Gastrocnemius medialis (tissue), 4 donors: ENCODE data around the gene VPS54. TPM values are rescaled to one million over a fixed set of nuclear protein-coding genes. Genes with fewer than 3 reads are reported as not detected.

Source experiments
- ATAC-seq, 2 donors: fragments of 150-250 bp; one replicate each; pipeline ENCODE4 v1.9.1; 2016
- DNase-seq, 2 donors: peaks; one replicate each; pipeline ENCODE4 v3.0.0-alpha.2; 2019
- H3K27ac ChIP-seq, 4 donors: fragments of 200-600 bp; sonication (generic); 1 replicate in 1 of 4; 2 replicates in 3 of 4; pipeline ENCODE4 v1.5.1; 2016 to 2018; ENCODE audit warnings: mild to moderate bottlenecking in 2 of 4, moderate library complexity in 1 of 4
- H3K27me3 ChIP-seq, 3 donors: fragments of 200-600 bp; sonication (generic) in 2 of 3; 1 replicate in 1 of 3; 2 replicates in 2 of 3; pipeline versions ENCODE4 v1.5.1 to v1.6.0; 2016 to 2019; ENCODE audit warnings: mild to moderate bottlenecking in 1 of 3, moderate library complexity in 1 of 3
- H3K36me3 ChIP-seq, 2 donors: fragments of 200-600 bp; sonication (generic) in 1 of 2; one replicate each; pipeline ENCODE4 v1.5.1; 2017 to 2018
- H3K4me1 ChIP-seq, 2 donors: fragments of 200-600 bp; sonication (generic) in 1 of 2; one replicate each; pipeline ENCODE4 v1.5.1; 2016 to 2017; ENCODE audit warnings: mild to moderate bottlenecking in 2 of 2
- H3K4me3 ChIP-seq, 4 donors: fragments of 200-600 bp; sonication (generic) in 3 of 4; 1 replicate in 1 of 4; 2 replicates in 3 of 4; pipeline ENCODE4 v1.5.1; 2016 to 2019; ENCODE audit warnings: mild to moderate bottlenecking in 2 of 4
- H3K9me3 ChIP-seq, 3 donors: fragments of 200-600 bp; sonication (generic) in 2 of 3; 1 replicate in 1 of 3; 2 replicates in 2 of 3; pipeline ENCODE4 v1.5.1; 2016 to 2019
- CTCF ChIP-seq, 5 experiments: fragments of 450-650 bp in 3 of 5; fragments of 200-600 bp in 2 of 5; sonication (generic) in 2 of 5; IDR thresholded peaks in 4 of 5; conservative IDR thresholded peaks in 1 of 5; 1 replicate in 4 of 5; 2 replicates in 1 of 5; pipeline ENCODE4 v1.5.1; 2016 to 2019; ENCODE audit warnings: antibody characterized with exemption in 5 of 5, mild to moderate bottlenecking in 3 of 5, moderate library complexity in 3 of 5
- POLR2A ChIP-seq, 2 donors: fragments of 450-650 bp; IDR thresholded peaks; one replicate each; pipeline ENCODE4 v1.6.1; 2017; ENCODE audit warnings: antibody characterized with exemption in 2 of 2, mild to moderate bottlenecking in 2 of 2, moderate library complexity in 2 of 2
- in situ Hi-C, 4 donors: fragments of 200-750 bp; cut with MboI; loops; one replicate each; pipeline versions ENCODE4 v1.15.0 to v1.8.0; 2017; ENCODE audit warnings: low sequenced_read_pairs in 4 of 4
- intact Hi-C: fragments of 100-400 bp; cut with DNase I; formaldehyde crosslinking; loops from one replicate; pipeline ENCODE4 v1.15.1; 2023; ENCODE audit warnings: low total_unique reads
- total RNA-seq, 4 donors: library from RNA; depleted of rRNA; stranded (reverse); fragments of >200 nt; gene quantifications; one replicate each; pipeline versions ENCODE4 v1.1.0 to v1.2.3, GENCODE V29; 2016

Gene VPS54
- total RNA-seq, 4 donors from 2014 or later: 7.9 to 12.4 (median 9.8) TPM

DNA sequence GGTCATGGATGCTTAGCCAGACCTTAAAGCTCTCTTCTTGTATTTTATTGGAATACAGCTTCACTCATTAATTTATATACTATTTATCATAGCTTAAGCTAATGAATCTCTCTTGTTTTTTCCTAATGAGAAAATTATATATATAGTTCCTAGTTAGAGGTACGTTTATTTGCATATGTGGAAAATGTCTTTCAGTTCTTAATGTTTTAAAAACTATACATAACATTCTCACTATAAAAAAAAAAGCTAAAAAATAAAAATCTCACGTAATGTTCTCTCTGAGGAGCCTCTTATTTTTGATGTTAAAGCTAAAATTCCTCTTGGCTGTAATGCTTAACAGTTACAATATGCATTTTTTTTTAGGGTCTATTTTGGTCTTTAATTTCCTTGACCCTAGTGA lies 160.9 kb downstream of the VPS54 start:
- in situ Hi-C loops (loop anchor here in 2 of 4 donors (10.0 to 25.0 kb wide), 2 partner anchors 163 to 171 kb away; no protein-coding TSS in a partner anchor), intact Hi-C loops (no loop called here)
- Histone ChIP-seq H3K36me3 (peaks cover 0 to 47% of the 10 kb centered on the region in 2 donors), H3K9me3 (no peaks in the 10 kb centered on the region), H3K4me3 (no peak overlapping the region), H3K27ac (peak overlapping the region; percentile 77 to 98 (median 96)), H3K27me3 (no peaks in the 10 kb centered on the region), H3K4me1 (peaks cover 47 to 51% of the 10 kb centered on the region in 2 donors)
- no peak for DNase-seq
- TF ChIP-seq CTCF (IDR thresholded peaks at IDR 0.05 in 4 of 5, conservative IDR thresholded peaks at IDR 0.05 in 1 of 5): no peak
- no peak for TF ChIP-seq POLR2A (IDR thresholded peaks at IDR 0.05)
- no peak for ATAC-seq

DNA sequence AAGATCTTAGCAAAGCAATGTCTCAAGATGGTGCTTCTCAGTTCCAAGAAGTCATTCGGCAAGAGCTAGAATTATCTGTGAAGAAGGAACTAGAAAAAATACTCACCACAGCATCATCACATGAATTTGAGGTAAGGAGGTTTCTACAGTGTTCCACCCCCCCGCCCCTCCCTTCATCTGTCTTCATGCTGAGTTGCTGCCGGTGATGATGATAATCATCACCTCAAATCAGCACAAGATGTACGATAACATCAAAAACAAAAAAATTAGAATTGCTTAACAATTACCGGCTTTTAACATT lies 163.0 kb downstream of the VPS54 start:
- TF ChIP-seq CTCF (IDR thresholded peaks at IDR 0.05 in 4 of 5, conservative IDR thresholded peaks at IDR 0.05 in 1 of 5) (no peak), POLR2A (IDR thresholded peaks at IDR 0.05) (no peak)
- no peaks in the 10 kb centered on the region for H3K9me3 ChIP-seq
- no peaks in the 10 kb centered on the region for H3K27me3 ChIP-seq
- H3K36me3 ChIP-seq: peaks cover 0 to 42% of the 10 kb centered on the region in 2 donors
- ATAC-seq (peak in 1 of 2 donors; percentile 27), DNase-seq (no peak)
- in situ Hi-C loops (loop anchor here in 2 of 4 donors (10.0 to 25.0 kb wide), 2 partner anchors 161 to 169 kb away; no protein-coding TSS in a partner anchor), intact Hi-C loops (no loop called here)
- H3K4me3 ChIP-seq: peak overlapping the region in 1 of 4 donors; percentile 24
- H3K27ac ChIP-seq: peak overlapping the region; percentile 77 to 98 (median 96)
- peaks cover 47 to 53% of the 10 kb centered on the region in 2 donors for H3K4me1 ChIP-seq

GRCh38 chr2:63855418-63856302 lies 163.6 kb downstream of the VPS54 start:
- H3K27ac ChIP-seq: peak overlapping the region; percentile 77 to 98 (median 96)
- H3K4me1 ChIP-seq: peaks cover 52 to 53% of the 10 kb centered on the region in 2 donors
- TF ChIP-seq POLR2A (IDR thresholded peaks at IDR 0.05) (no peak), CTCF (IDR thresholded peaks at IDR 0.05 in 4 of 5, conservative IDR thresholded peaks at IDR 0.05 in 1 of 5) (no peak)
- DNase-seq (no peak), ATAC-seq (no peak)
- H3K9me3 ChIP-seq: no peaks in the 10 kb centered on the region
- in situ Hi-C loops (loop anchor here in 2 of 4 donors (10.0 to 25.0 kb wide), 2 partner anchors 161 to 168 kb away; no protein-coding TSS in a partner anchor), intact Hi-C loops (no loop called here)
- peak overlapping the region in 2 of 4 donors; percentile 9 to 24 for H3K4me3 ChIP-seq
- peaks cover 0 to 42% of the 10 kb centered on the region in 2 donors for H3K36me3 ChIP-seq
- H3K27me3 ChIP-seq: no peaks in the 10 kb centered on the region

GRCh38 chr2:63853527-63854310 lies 165.5 kb downstream of the VPS54 start:
- peak in 1 of 2 donors; percentile 38 for DNase-seq
- intact Hi-C loops: no loop called here
- no peaks in the 10 kb centered on the region for H3K27me3 ChIP-seq
- in situ Hi-C loops: loop anchor here in 2 of 4 donors (10.0 to 25.0 kb wide), 2 partner anchors 159 to 166 kb away; no protein-coding TSS in a partner anchor
- peak; percentile 68 to 75 for ATAC-seq
- H3K9me3 ChIP-seq: no peaks in the 10 kb centered on the region
- TF ChIP-seq CTCF (IDR thresholded peaks at IDR 0.05 in 4 of 5, conservative IDR thresholded peaks at IDR 0.05 in 1 of 5) (no peak), POLR2A (IDR thresholded peaks at IDR 0.05) (peak in 1 of 2 donors; percentile 30)
- H3K36me3 ChIP-seq: peaks cover 0 to 23% of the 10 kb centered on the region in 2 donors
- H3K4me1 ChIP-seq: peaks cover 71% of the 10 kb centered on the region in 2 donors
- H3K27ac ChIP-seq: peak overlapping the region; percentile 77 to 98 (median 96)
- H3K4me3 ChIP-seq: peak overlapping the region in 3 of 4 donors; percentile 14 to 19 (median 15)
